HG03575 (cell line): ENCODE results near the gene ATP8A2.

ENCODE experiments used
- ATAC-seq: cut with Tn5 transposase; IDR thresholded peaks from one replicate; pipeline ENCODE4 v1.9.1; 2021; ENCODE audit not compliant: unreplicated experiment, insufficient number of reproducible peaks, low FRiP score; ENCODE audit errors: extremely low read depth

The ATP8A2 gene

GRCh38 chr13:25379011-25379410 lies 7.2 kb downstream of the ATP8A2 start:
- no peak for ATAC-seq

- no peak for ATAC-seq
Measured at GRCh38 chr13:25380082-25380481, 8.3 kb downstream of the ATP8A2 start.

- no peak for ATAC-seq
Measured at GRCh38 chr13:25380741-25381324, 9.1 kb downstream of the ATP8A2 start.

GRCh38 chr13:25384758-25385410 lies 13.1 kb downstream of the ATP8A2 start:
- ATAC-seq, result no peak

- no peak for ATAC-seq
Measured at GRCh38 chr13:25391932-25392331, 20.2 kb downstream of the ATP8A2 start.

- ATAC-seq, result no peak
Measured at GRCh38 chr13:25394402-25395060, 22.8 kb downstream of the ATP8A2 start.

- ATAC-seq, result no peak
Measured at GRCh38 chr13:25397763-25398162, 26.0 kb downstream of the ATP8A2 start.

GRCh38 chr13:25400925-25401324 lies 29.2 kb downstream of the ATP8A2 start:
- ATAC-seq, result no peak

- ATAC-seq, result no peak
Measured at GRCh38 chr13:25401958-25402357, 30.2 kb downstream of the ATP8A2 start.

GRCh38 chr13:25406377-25406776 lies 34.6 kb downstream of the ATP8A2 start:
- ATAC-seq, result no peak

GRCh38 chr13:25409938-25410337 lies 38.2 kb downstream of the ATP8A2 start:
- no peak for ATAC-seq

GRCh38 chr13:25415241-25415640 lies 43.5 kb downstream of the ATP8A2 start:
- no peak for ATAC-seq

- ATAC-seq, result no peak
Measured at GRCh38 chr13:25417535-25417934, 45.8 kb downstream of the ATP8A2 start.

- no peak for ATAC-seq
Measured at GRCh38 chr13:25420161-25420560, 48.4 kb downstream of the ATP8A2 start.

GRCh38 chr13:25421612-25422011 lies 49.8 kb downstream of the ATP8A2 start:
- ATAC-seq, result no peak

GRCh38 chr13:25422153-25422552 lies 50.4 kb downstream of the ATP8A2 start:
- ATAC-seq, result no peak

- no peak for ATAC-seq
Measured at GRCh38 chr13:25423831-25424230, 52.1 kb downstream of the ATP8A2 start.

- no peak for ATAC-seq
Measured at GRCh38 chr13:25429466-25429865, 57.7 kb downstream of the ATP8A2 start.

- ATAC-seq, result no peak
Measured at GRCh38 chr13:25432691-25433090, 60.9 kb downstream of the ATP8A2 start.

- no peak for ATAC-seq
Measured at GRCh38 chr13:25440061-25440460, 68.3 kb downstream of the ATP8A2 start.
